HG03457 (cell line): ENCODE data around the gene SMIM12.

Experiments
- ATAC-seq: cut with Tn5 transposase; IDR thresholded peaks from one replicate; pipeline ENCODE4 v1.9.1; 2021; ENCODE audit warnings: moderate number of reproducible peaks; ENCODE audit not compliant: unreplicated experiment

SMIM12 gene, protein sequence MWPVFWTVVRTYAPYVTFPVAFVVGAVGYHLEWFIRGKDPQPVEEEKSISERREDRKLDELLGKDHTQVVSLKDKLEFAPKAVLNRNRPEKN

DNA sequence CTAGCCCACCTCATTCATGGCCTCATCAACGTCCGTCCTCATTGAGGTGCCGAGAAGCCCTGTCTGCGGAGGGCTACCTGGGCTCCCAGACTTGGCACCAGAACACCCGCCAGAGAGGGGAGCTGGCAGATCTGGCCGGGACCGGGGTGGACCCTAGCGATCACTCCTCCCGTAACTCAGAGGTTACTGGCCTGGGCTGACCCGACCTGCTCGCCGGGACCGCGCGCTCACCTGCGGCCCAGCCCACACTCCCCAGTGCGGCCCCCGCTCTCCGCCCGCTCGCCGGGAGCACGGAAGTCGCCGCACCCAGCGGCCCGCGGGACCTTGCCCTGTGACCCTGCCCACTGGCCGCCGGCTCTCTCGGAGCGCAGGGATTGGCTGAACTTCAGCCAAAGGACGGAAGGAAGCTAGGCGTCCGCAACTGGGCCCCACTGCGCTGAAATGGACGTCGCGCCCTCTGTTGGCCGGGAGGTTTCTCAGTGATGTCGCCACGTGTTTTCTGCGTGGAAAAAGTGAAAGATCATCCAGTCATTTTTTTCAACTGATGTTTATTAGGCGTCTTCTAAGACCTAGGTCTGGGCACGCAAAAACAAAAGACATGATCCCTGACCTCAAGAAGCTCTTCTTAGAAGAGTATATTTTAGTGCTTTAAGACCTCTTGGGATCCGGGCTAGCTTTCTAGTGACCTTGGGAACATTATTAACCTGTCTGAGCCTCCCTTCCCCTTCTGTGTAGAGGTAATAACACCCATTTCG lies at the start of gene SMIM12:
Gene SMIM12, minus strand, starts transcription at position 304 of the 755 bp plus-strand sequence. CDS start 3,772 bp downstream, outside the sequence.
- peak; percentile 91 for ATAC-seq

DNA sequence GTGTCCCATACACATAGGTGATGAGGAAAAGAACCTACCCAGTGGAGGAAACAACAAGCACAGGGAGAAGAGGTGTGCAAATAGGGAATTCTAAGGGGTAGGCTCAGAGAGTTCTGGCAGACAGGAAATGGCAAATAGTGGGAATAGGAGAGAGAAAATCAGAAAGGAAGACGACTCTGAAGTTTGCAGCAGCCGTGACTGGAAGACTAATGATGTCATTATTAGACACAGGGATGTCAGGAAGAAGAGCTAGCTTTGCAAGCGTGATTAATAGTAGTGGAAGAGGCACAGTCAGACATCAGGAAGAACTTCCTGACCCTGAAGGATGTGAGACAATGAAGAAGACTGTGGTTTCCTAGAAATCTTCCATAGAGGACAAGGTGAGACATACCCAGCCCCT lies 48.8 kb upstream of the SMIM12 start:
- ATAC-seq = no peak

- ATAC-seq = no peak
Measured at GRCh38 chr1:34907487-34908090, 48.0 kb upstream of the SMIM12 start.

DNA sequence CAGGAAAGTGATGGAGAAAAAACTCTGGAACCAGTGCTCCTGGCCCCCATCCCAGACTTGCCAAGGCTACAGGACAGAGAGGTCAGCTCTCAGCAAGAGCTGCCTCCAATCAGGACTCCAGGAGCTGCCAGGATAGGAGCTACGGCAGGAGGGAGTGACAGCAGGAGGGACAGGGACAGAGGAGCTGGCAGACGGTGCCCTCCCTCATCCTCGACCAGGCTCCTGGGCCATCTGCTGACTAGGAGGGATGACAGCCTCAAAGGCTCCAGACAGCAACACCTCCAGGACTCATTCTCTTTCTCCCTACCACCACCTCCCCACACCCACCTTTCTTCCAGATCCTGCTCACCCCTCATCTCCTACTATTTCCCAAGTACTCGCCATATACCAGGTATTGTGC lies 47.2 kb upstream of the SMIM12 start:
- ATAC-seq = no peak

DNA sequence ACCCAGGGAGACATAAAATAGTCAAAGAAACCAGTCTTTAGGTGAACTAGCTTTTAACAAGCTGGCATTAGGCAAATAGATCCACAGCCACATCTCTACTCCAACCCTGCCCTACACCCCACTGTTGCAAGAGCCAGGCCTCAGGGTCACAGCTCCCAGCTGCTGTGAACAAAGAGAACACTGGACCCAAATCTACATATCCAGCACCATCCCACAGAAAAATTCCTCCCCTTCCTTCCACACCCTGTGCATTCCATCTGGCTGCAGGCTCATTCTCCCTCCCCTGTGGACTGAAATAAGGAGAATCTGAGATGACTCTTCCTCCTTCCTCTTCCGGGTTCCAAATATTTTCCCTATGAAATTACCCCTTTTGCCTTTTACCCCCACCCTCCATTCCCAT lies 46.7 kb upstream of the SMIM12 start:
- no peak for ATAC-seq

DNA sequence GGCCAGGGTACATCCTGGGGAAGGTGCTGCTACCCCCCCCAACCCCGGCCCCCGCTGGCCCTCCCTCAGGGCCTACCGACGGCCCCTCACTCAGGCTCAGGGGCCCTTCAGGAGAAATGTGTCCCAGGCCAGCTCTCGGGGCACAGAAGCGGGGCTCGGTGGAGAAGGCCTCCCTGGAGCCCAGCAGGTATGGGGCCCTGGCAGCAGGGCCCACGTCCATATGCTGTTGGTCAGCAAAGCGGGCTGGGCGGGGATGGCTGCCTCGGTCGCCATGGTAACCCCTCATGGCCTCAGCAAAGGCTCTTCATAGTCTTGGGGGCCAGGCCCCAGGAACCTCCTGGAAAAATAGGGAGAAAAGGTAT lies 45.5 kb upstream of the SMIM12 start:
- no peak for ATAC-seq

DNA sequence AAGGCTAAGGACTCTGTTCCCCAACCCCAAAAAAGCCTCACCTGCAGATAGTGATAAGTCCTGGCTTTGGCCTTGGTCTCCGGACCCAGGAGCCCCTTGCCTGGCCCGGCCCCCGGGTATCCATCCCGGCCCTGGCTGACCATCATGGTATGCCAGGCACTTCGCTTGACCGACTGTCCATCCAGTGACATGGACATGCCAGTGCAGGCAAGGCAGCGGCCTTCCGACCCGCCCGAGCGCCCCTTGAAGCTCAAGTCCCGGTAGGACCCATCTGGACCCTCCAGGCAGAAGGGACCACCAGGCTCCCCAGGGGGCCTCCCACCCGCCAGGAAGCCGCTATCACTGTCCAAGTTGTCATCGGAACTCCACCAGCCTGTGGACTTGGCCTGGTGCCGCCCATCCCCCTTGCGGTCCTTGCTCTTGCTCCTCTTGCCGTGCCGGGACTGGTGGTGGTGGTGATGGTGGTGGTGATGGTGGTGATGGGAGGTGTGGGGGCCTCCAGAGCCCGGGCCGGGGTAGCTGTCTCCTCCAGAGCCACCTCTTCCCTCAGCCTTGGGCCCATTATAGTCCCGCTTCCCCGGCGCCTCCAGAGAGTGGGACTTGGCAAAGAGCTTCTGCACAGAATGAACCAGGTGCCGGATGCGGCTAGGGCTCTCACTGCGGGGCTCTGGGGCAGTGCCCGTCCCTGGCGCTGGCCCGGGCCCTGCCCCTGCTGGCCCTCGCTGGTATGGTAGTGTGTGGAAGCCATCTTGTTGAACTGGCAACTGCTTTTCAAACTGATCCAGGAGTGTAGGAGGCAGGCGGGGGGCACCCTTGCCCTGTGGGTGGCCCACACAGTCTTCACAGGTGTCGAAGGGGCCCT lies 44.9 kb upstream of the SMIM12 start:
- no peak for ATAC-seq

- ATAC-seq = no peak
Measured at GRCh38 chr1:34901919-34902318, 42.4 kb upstream of the SMIM12 start.

GRCh38 chr1:34900775-34901502 lies 41.4 kb upstream of the SMIM12 start:
- no peak for ATAC-seq

DNA sequence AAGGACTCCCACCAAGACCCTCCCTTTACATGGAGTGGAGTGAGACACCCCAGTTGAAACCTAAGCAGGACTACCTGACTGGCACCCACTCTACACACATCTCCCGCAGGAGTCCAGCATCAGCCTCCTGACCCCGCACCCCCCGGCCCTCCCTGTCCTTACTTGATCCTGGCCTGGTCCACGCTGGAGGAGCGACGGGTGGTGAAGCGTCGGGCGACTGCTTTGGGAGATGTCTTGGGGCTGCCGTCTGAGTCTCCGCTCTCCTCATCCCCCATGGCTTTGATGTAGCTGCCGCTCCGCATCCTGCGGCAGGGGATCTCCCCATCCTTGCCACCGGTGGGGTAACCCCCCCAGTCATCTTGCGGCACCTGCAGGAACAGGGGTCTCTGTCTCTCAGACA lies 40.4 kb upstream of the SMIM12 start:
- no peak for ATAC-seq

DNA sequence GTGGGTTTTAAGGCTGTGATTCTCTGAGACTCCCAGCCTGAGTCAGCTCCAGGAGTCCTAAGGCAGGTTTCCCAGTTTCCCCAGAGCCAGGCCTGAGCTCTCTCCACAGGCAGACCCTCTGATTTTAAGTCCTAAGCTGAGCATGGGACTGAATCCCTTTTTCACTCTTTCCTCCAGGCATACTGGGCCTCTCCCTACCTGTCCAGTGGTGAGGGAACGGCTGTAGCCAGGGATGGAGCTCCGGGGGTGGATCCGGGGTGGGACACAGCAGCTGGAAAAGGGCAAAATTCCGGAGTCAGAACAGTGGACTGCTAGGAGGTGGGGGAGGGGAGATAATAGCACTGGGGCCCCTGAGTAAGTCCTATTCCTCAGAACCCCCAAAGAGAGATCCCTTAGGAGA lies 39.9 kb upstream of the SMIM12 start:
- ATAC-seq = no peak

DNA sequence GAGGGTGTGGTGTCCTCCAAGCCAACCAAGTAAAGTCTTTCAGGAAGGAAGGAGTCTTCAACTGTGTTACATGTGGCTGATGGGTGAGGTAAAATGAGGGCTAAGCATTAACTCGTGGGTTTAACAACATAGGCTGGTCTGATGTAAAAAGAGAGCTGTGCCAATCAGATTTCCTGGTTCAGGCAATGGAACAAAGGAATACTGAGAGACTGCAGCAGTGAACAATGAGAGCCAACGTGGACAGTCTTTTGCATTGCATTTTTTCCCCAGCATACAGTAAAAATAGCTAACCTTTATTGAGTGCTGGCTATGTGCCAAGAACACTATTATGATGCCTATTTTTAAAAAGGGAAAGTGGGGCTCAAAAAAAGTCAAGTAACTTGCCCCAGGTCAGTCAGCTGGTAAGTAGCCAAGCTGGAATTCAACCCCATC lies 38.8 kb upstream of the SMIM12 start:
- ATAC-seq = no peak

- no peak for ATAC-seq
Measured at GRCh38 chr1:34896612-34897011, 37.1 kb upstream of the SMIM12 start.

- no peak for ATAC-seq
Measured at GRCh38 chr1:34889705-34890104, 30.2 kb upstream of the SMIM12 start.

DNA sequence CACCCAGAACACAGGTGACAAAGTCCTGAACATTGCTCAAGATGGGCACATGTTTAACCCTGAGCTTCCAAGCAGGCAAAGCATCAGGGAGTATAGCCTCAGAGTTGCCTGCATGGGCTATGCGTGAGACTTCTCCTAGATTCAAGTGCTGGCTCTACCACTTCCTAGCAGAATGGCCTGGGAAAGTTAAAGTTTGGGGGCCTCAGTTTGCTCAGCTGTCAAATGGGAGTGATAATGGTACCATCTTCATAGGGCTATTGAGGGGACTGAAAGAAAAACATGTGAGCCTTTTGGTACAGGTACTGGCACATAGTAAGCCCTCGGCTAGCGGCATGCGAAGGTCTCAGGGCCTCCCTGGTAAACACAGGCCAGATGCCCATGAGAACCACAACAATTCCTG lies 28.0 kb upstream of the SMIM12 start:
- no peak for ATAC-seq

GRCh38 chr1:34885405-34886247 lies 26.1 kb upstream of the SMIM12 start:
- no peak for ATAC-seq

DNA sequence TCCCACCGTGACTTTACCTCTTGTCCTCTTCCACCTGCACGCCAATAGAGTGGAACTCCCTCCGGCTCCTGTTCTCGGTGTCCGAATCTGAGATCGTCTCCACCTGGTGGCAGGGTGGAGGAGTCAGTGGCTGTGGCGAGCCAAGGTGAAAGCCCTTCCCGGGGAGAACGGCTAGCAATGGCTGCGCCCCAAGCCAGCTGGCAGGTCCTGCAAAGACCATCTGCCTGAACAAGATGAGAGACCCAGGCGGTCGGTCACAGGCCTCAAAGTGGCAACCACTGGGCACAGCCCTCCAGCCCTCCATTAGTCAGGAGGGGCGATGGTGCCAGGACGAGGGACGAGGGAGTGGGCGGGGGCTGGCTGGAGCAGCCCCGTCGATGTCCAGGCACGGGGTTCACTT lies 25.4 kb upstream of the SMIM12 start:
- no peak for ATAC-seq

- ATAC-seq = no peak
Measured at GRCh38 chr1:34884536-34884935, 25.0 kb upstream of the SMIM12 start.

GRCh38 chr1:34879230-34879629 lies 19.7 kb upstream of the SMIM12 start:
- no peak for ATAC-seq

GRCh38 chr1:34876406-34876805 lies 16.9 kb upstream of the SMIM12 start:
- ATAC-seq = no peak
